Erythroblast (primary cell): Measurements from ENCODE around the gene MAGEF1.

Experiments used
- GATA1 ChIP-seq: IDR thresholded peaks from 2 replicates; pipeline ENCODE4 v1.6.1; 2011; ENCODE audit warnings: low read depth, mild to moderate bottlenecking, control low read depth, low read length, moderate library complexity
- POLR2A ChIP-seq: IDR thresholded peaks from 2 replicates; pipeline ENCODE4 v1.6.1; 2011; ENCODE audit warnings: mild to moderate bottlenecking, low read length

DNA sequence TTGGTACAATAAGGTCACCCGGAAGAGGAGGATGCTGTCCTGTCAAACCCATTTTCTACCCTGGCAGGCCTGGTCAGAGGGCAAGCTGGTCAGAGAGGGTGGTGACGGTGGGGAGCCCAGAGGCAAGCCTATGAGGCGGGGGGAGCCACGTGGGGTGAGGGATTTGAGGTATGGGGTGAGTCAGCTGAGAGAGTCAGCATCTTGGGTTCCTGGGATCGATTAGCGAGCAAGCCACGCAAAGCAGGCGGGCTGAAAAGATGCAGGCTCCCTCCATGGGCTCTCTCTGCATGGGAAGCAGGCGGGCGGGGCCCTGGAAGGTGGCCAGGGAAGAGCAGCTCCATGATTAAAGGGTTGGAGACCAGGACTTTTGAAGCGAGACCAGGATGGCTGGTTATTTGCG, 48.1 kb downstream of the MAGEF1 start:
- no peak for TF ChIP-seq POLR2A
- no peak for TF ChIP-seq GATA1
